ENCODE data around the gene RAMP3.

- TF ChIP-seq CTCF (IDR thresholded peaks at IDR 0.05) (no peak), POLR2A (IDR thresholded peaks at IDR 0.05) (no peak)
These were observed 22.1 kb downstream of the RAMP3 start for GRCh38 chr7:45179666-45180065.

Measured in prostate gland (tissue), 2 donors.